Mesenteric fat pad (tissue), 1 donor: ENCODE measurements around the gene KDM4B. TPM values are rescaled to one million over a fixed set of nuclear protein-coding genes. Genes with fewer than 3 reads are reported as not detected.

ENCODE experiments used
- DNase-seq: peaks from one replicate; pipeline ENCODE4 v3.0.0-alpha.2; 2020; ENCODE audit warnings: low spot score
- total RNA-seq: library from RNA; stranded (reverse); fragmentation: NEBNext Ultra II Directional; extraction: Animal tissue kit (Norgen Biotek cat#: 25700); gene quantifications from one replicate; pipeline ENCODE4 v1.2.1, GENCODE V29; 2021
- donor health status: DM: yes; HTN: yes; CAD: no.

Gene KDM4B
- total RNA-seq, 1 donor from 2014 or later: 46.1 TPM

DNA sequence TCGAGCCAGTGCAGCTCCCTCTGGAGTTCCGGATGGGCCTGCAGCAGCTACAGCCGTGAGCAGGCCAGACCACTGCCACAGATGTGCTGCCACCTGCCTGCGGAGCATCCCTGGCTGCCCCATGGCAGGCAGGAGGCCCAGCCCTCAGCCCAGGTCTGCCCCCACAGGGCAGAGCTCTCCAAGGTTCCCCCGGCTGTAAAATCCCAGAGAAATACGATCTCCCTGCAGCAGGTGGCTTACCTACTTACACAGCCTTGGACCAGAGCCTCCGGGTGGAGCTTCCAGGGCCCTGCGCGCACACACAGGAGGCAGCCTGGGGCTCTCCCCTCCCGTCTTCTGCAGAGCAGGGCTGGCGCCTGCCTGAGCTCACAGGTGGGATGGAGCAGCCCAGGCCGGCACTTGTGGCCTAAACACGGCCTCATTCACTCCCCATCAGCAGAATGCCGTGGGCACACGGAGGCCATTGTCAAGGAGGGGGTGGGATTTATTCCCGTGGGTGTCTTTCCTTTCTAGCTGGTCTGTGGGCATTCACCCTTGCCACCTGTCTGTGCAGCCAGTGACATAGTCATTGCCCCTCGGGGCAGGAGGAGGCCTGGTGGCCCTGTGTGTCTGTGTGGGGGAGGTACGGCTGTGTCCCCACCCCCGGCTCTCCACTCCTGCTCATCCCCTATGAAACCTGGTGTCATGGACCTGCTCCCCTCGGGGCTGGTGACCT lies 118.0 kb downstream of the KDM4B start:
- DNase-seq: no peak

DNA sequence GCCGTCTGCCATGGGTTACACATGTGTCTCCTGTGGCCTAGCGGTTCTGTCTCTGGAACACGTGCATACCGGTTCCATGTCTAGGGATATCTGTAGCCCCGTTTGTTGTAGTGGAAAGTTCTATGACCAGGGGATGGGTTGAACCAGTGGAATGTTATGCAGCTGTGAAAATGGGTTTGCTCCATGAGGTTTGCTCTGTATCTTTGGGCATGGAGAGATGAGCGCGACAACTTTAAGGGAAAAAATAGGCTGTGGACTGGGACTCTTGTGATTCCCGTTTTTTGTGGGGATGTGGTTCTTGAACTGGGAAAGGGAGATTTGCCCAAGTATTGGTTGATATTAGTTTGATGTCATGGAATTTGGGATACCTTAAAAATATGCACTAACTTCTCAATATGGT lies 120.4 kb downstream of the KDM4B start:
- no peak for DNase-seq

DNA sequence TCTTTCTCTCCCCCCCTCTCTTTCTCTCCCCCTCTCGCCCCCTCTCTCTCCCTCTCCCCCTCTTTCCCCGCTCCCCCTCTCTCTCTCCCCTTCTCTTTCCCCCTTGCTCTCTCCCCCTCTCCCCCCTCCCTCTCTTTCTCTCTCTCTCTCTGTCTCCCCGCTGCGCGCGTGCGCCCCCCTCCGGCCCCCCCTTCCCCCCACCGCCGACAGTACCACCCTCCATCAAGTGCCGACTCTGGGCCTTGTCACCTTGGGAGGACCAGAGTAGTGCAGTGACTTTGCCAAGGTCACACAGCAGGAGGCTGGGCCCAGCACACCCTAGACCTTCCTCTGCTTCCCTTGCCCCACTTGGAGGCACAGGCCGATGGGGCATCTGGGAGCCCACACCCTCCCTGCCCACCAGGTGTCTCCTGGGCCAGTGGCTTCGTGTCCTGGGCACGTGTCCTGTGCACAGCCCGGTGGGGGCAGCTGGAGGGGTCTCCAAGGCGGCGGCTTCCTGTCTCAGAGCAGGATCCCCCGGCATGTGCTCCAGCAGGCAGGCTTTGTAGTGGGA lies 121.6 kb downstream of the KDM4B start:
- DNase-seq: no peak

DNA sequence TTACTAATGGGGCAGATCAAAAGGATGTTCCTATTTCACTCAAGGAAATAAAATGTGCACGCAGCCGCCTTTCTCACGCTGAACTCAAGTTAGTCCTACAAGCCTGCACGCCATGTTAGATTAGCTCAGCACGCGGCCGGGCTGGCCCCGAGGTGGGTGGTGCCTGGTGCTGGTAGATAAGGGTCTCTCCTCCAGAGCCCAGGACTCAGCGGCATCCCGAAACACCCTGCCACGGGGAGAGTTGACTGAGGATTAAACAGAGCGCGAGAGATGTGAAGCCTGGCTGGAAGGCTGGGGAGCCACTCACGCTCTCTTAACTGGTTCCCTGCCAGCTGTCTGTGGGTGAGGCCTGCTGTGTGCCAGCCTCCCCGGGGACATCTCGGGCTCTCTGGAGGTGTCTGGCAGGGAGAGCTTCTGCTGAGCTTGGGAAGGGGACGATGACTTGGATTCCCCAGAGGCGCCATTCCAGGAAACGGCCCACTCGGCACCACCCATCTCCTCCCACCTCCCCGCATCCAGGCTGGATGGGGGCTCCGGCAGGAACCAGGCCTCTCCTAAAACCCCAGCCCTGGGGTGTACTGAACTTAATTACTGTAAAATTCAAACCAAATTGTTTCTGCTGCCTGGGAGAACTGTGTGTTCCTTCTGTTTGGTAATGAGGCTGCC lies 122.2 kb downstream of the KDM4B start:
- DNase-seq: no peak

DNA sequence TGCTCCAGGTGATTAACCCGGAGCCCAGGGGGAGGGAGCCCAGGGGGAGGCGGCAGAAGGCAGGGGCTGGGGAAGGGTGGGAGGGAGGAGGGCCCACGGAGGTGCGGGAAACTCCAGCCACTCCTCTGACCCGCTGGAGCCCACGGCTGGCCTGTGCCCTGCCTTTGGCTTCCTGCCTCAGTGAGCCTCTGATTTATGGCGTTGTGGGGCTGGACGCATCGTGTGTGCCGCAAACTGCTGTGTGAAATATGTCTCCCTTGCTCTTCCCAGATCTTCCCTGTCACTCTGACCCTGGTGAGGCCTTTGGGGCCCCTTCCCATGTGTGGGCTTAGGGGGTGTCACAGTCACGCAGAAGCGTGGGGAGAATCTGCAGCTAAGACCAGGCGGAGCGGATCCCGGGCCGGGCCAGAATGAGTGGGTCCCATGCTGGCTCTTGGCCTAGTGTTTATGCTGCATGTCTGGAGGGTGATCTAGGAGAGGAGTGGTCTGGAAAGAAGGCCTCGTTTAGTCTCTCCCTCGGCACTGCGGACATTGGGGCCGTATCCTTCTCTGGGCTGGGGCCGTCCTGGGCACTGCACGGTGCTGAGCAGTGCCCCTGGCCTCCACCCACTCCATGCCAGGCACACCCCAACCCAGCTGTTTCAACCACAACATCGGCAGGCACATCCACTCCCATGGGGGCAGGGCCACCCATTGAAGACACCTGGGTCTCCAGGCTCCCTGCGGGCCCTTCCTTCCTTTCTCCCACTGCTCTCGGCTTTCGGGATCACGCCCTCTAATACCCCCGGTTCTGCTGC lies 123.0 kb downstream of the KDM4B start:
- DNase-seq: no peak

DNA sequence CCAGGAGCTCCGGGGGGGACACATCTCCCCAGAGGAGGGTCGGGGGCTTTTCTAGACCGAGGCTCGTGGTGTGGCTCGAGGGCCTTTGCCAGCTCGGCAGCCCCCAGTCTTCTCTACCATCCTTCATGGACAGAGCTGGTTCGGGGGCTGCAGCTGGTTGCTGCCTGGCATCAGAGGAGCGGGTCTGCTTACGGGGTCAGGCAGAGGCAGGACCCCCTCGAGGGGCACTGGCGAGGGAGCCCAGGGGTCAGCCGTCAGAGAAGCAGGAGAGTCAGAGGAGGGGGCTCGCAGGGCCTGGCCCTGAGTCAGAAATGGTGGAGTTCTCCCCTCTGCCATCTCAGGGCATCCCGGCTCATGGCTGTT lies 123.5 kb downstream of the KDM4B start:
- no peak for DNase-seq

DNA sequence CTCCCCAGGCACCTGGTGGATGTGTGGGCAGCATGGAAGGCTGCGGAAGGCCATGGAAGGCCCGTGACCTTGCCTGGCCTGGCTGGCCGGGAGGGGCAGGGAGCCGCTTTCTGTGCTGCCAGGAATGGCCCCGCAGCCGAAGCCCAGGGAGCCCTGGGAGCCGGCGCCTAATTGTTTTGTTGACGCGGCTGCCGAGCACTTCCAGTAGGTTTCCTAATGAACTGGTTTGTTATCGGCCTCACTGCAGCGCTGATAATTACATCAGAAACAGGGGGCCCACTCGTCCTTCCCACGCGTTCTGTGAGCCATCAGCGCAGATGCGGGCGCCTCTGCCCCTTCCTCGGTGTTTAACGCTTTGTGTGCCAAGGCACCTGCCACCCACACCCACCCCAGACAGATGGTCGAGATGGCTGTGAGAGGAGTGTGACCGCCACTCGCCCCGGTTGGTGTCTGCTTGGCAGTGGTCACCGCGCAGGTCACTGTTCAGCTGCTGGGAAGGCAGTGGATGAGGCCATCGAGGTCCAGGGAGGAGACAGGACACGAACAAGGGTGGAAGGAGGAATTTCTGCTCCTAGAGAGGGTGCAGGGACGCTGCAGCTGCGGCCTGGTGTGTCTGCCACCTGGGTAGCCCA lies 124.5 kb downstream of the KDM4B start:
- DNase-seq: no peak

DNA sequence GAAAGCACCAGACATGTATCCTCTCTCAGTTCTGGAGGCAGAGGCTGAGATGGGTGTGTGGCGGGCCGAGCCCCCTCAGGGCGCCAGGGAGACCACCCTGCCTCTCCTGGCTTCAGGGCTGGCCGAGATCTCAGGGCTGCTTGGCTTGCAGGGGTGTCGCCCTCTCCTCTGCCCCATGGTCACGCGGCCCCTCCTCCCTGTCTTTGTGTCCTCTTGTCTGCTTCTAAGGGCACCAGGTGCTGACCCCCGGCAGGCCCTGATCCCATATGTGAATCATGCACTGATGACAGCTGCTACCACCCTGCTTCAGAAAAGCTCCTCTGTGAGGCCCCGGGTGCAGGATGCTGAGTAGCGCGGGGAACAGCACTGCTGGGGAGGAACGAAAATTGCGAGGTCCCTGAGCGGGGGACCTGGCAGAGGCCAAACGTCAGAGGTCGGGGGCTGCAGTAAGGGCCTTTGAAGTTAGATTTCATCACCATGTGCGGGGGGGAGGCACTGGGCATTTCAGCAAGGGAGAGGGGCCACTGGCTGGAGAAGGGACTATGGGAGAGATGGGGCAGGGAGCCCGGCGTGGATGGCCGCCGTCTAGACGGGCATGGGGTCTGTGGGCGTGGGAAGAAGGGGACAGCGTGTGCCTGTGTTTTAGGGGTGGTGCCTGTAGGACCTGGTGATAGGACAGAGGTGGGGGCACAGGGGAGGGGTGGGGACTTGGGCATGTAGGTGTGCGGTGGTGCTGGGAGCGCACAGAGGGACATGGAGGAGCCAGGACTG lies 125.2 kb downstream of the KDM4B start:
- no peak for DNase-seq

DNA sequence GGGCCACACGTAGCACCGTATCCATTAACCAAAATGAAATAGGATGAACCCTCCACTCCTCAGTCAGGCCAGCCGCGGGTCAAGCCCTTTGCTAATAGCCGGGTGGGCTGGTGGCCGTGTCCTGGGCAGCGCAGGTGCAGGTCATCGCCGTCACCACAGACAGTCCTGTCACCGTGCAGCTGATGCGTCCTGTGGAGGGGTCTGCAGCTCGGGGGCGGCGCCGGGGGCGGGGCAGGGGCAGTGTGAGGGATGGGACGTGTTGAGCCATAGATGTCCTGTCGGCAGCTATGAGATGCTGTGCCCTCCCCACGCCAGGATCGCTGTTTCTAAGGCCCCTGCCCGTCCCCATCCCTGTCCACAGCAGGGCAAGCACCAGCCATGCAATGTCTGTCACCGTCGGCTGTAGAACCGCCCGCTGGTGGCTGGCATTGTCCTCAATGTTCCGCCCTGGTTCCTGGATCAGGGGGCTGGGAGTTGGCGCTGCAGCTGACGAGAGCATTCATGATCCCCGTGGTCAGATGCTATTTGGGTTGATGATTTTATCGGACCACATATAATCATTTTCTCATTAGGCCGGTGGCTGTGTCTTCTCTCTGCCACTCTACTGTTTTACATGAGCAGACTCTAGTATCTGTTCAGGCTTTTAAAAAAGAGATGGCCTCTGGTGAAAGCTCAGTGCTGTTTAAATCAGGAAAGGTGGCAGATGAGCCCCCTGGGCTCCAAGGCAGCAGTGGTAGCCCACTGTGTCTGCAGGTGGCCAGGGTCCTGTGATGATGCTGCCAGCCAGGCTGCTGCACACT lies 126.1 kb downstream of the KDM4B start:
- DNase-seq: no peak

DNA sequence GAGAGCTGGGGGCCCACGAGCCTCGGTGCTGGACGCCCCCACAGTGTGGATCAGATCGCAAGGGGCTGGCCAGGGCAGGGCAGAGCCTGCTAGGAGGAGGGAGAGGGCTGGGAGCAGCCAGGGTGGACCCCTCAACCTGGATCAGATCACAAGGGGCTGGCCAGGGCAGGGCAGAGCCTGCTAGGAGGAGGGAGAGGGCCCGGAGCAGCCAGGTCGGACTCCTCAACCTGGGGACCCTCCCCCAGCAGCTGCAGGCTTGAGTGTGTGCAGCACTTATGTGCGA lies 126.6 kb downstream of the KDM4B start:
- DNase-seq: no peak

DNA sequence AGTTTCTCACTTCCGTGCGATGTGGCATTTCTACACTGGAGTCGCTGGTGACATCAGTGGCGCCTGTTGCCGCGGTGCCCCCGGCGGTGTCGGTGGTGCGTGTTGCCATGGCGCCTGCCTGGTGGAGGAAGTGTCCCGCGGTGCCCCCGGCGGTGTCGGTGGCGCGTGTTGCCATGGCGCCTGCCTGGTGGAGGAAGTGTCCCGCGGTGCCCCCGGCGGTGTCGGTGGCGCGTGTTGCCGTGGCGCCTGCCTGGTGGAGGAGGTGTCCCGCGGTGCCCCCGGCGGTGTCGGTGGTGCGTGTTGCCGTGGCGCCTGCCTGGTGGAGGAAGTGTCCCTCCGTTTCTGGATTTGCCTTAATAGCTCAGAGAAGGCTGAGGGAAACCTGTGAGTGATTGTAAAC lies 127.6 kb downstream of the KDM4B start:
- no peak for DNase-seq

DNA sequence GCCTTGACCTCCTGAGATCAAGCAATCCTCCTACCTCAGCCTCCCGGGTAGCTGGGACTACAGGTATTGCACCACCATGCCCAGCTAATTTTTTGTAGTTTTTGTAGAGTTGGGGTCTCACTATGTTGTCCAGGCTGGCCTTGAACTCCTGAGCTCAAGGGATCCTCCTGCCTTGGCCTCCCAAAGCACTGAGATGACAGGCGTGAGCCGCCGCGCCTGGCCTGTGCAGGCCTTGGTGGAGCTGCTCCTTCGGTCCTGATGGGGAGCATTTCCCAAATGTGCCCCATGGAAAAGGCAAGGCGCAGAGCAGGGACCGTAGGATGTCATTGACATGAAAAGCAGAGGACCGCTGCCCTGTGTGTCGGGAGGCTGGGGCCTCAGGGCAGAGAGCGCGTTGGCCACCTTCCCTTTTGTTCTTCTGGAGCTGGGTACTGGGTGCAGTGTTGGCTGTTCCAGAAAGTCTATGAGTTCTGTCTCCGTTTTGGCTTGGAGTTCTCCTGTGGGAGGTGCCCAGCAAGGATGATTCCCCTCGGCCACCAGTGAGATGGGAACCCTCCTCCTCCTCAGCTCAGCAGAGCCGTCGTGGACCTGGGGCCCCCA lies 128.5 kb downstream of the KDM4B start:
- DNase-seq: no peak

DNA sequence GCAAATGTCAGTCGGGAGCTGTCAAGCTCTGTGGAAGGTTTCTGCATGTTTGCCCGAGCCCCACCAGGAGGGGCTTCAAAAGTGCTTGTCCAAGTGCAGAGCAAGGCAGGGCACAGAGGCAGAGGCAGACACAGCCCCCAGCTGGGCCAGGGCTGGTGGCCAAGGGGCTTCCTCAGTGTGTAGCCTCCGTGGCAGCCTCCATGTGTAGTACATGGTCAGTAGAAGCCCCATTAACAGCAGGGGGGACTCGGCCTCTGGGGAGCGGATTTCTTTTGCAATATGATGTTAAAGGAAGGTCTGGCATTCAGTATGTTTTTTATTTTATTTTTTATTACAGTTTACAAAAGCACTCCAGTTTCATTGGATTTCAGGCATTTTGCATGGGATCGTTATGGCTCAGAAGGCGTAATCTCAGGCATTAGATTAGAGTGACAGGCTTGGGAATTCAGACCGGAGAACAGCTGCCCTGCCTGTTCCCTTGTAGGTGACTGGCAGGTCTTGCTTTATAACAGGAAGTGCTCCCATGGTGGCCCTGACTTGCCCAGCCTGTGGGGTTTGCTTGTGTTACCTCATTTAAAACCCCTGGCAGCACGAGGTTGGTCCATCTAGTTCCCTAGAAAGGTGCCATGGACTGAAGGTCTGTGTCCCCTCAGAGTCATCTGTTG lies 129.2 kb downstream of the KDM4B start:
- no peak for DNase-seq

DNA sequence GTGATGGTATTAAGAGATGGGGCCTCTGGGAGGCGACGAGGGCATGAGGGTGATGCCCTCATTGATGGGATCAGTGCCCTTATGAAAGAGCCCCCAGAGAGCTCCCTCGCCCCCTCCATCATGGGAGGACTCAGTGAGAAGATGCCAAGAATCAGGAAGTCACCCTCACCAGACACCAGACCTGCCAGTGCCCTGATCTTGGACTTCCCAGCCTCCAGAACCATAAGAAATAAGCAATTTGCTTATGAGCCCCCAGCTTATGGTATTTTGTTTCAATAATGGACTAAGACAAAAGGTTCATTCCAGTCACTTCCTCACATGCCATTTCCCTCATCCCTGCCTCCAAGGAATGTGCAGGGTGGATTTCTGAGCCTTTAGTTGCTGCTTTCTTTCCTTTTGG lies 129.7 kb downstream of the KDM4B start:
- DNase-seq: no peak

DNA sequence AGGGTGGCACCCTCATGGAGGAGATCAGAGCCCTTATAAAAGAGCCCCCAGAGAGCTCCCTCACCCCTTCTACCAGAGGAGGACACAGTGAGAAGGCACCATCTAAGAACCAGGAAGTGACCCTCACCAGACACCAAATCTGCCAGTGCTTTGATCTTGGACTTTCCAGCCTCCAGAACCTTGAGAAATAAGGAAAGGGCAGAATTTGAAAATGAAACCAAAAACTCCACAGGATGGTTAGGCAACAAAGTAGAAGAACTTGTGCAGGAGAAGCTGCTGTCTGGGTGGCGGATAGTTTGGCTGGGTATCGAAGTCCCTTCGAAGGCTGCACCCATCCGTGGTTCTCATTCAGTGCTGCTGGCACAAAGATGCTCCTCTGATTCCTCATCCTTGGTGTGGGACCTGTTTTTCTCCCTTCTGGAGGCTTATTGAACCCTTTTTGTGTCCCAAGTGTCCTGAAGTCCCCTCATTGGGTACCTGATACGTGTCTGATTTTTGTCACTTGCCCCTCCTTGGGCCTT lies 130.8 kb downstream of the KDM4B start:
- DNase-seq: no peak

DNA sequence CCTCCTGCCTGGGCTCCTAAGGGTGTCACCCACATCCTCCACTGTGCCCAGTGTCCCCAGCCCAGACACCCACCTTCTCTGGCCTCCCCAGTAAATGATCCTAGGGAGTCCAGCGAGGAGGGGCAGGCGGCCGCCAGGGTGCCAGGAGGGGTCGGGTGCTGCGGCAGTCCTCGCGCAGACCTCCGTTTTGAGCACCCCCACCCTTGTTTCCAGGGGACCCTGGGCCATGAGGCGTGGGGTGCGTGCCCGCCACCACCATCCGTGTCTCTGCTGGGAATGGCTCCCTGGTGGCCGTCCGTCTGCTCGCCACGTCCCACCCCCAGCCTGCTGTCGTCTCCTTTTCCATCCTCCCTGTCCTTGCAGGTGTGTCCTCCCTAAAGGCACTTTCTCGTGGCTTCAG lies 133.0 kb downstream of the KDM4B start:
- DNase-seq: no peak

DNA sequence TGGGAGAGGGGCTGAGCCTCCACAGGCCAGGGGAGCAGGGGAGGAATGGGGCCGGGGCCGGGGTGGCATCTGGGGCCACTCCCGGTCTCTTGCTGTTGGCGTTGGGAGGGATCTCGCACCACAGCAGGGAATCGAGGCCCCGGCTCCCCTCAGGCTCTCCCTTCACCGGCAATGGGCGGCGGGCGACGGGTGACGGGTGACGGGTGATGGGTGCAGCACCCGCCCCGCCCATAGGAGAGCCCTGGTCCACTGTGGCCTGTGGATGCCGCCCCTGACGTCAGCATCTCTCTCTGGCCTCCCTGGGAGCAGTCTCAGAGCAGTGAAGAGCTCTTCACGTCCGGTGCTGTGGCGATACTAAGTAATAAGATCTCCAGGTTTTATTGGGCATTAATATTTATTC lies 133.6 kb downstream of the KDM4B start:
- DNase-seq: no peak

DNA sequence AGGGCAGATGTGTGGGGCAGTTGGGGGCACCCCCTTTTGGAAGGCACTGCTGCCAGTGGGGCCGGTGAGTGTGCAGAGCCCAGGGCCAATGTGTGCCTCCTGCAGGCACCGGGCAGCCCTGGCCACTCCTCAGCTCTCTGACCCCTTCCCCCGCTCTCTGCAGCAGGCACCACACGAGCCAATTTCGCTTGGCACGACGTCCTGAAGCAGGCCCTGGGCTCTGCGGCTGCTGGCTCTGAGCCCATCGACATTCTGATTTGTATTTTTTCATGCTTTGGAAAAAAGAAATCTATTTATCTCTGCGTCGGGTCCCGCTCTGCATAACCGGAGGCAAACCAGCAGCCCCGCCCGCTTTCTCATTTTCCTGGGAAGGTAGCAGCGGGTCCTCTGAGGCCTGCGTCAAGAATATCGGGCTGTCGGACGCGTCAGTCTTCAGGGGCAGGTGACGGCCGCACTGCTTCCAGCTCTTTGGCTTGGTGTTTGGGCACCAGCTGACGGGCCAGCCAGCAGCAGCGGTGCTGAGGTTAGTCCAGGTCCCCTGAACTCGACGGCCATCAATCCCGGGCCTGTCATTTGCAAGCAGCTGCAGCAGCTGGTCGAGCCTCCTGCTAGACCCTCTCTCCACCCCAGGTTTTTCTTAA lies 134.3 kb downstream of the KDM4B start:
- no peak for DNase-seq
